IPS-NIHi11 (cell line): ENCODE results near the gene OR52E1.
"Not testable (repeated sequence)": the region's sequence is repeated elsewhere in the genome, so short reads cannot be mapped to it uniquely, and the experiment has no call there.

Experiments used
- DNase-seq: peaks from one replicate; pipeline ENCODE4 v3.0.0; 2012; ENCODE audit warnings: mixed read lengths, low spot score

OR52E1 gene

DNA sequence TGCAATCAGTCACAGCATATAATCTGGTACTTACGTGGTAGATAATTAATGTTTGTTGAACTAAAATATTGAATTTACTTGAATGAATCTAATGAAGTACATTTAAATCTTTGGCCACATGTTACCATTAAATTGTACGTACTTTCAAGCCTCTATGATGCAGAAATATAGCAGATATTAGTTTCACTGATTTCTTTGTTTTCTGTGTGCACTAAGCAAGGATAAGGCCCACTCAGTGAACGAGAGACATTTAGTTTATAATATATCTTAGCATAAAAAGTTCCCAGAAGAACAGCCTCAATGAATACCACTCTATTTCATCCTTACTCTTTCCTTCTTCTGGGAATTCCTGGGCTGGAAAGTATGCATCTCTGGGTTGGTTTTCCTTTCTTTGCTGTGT, at the start of gene OR52E1:
Gene OR52E1, plus strand, starts transcription at position 301 of the 400 bp plus-strand sequence.
- DNase-seq, result no peak

DNA sequence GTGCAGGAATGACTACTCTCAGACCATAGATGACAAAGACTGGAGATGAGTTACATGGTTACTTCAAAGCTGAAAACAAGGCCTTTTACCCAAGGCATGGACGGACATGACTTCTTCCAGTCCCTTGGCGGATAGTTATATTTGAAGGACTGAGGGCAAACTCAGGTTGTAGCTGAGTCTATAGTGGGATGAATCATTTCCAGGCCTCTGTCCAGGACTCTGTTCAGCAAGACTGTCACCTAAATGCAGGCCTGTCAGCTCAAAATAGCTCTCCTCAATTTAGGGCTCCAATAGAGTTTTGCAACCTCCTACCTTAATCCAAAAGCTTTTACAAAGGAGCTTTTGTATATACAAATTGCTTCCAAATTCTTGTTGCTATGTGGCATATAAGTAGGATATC, 47.4 kb upstream of the OR52E1 start:
- DNase-seq, result no peak

DNA sequence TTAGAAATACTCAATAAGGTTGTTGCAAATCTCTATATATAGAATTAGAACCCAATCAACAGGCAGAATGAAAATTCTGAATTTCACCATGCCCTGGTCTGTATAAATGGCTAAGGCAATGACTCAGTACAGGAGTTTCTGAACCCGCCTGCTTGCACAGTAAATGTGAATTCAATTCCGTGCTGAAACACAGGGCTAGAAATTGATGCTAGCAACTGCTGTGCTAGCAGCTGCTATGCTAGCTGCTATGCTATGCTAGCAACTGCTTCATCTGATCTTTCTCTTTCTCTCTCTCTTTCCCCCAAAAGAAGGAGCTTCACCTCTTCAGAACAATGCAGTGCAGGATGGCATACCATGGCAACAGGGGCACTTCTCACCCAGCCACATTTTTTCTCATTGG, 32.7 kb upstream of the OR52E1 start:
- DNase-seq, result no peak

DNA sequence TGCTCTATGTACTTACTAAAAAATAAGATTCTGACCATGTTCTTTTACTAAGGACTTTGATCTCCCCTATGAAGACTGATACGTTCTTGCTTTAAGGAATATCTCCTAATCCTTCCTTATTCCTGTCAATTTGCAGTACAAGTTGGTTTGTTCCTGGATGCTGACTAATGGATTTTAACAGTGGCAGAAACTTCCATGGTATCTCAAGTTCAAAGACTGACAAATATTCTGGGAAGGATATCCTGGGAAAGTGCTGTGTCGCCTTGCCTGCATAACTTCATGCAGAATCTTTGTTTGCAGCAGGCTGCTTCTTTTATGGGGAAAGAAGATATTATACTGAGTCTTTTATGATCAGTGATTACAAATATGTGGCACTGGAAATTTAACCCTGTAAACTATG, 31.4 kb upstream of the OR52E1 start:
- no peak for DNase-seq

DNA sequence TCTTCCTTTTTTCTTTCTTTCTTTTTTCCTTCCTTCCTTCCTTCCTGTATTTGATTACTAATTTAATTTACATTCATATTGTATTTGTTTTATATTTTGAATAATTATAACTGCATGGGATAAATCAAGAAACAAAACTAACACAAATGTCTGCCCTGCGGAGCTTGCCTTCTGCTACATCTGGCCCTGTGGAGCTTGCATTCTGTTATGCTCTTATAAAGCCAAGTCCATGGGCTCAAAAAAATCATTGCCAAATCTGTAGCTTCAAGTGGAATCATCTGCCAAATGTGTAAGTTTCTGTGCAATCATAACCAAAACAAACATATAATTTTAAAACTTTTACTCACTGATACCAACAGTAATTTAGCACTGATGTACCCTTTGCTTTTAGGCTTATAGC, 31.0 kb upstream of the OR52E1 start:
- DNase-seq, result no peak

DNA sequence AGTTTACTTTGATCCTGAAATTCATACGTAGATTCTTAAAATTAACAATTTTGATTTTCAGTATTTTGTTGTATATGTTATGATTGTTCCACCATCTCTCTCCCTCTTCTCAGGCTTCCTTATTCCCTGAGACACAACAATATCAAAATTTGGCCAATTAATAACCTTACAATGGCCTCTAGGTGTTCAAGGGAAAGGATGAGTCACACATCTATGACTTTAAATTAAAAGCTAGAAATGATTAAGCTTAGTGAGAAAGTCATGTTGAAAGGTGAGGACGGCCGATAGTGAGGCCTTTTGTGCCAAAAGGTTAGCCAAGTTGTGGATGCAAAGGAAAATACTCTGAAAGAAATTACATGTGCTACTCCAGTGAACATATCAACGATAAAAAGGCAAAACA, 28.5 kb upstream of the OR52E1 start:
- DNase-seq, result no peak

DNA sequence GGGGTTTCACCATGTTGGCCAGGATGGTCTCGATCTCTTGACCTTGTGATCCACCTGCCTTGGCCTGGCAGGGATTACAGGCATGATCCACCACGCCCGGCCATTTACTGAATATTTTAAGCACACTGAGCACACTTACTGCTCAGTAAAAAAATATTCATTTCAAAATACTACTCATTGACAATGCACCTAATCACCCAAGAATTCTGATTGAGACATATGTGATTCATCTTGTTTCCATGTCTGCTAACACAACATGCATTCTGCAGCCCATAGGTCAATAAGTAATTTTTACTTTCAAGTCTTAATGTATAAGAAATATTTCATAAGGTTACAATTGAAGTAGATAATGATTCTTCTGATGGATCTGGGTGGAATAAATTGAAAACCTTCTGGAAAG, 27.3 kb upstream of the OR52E1 start:
- no peak for DNase-seq

DNA sequence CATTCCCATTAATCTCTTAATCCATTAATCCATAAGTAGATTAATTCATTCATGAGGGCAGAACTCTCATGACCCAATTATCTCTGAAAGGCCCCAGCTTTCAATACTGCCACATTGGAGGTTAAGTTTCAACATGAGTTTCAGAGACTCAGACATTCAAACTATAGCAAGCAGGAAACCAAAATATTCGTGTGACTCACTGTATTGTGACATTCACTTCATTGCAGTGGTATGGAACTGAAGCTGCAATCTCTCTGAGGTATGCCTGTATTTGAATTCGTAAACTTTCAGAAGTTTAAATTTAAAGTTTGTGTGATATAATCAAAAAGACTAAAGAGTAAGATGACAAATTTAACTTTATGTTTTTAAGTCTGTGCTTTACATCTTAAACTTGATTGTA, 26.0 kb upstream of the OR52E1 start:
- no peak for DNase-seq

DNA sequence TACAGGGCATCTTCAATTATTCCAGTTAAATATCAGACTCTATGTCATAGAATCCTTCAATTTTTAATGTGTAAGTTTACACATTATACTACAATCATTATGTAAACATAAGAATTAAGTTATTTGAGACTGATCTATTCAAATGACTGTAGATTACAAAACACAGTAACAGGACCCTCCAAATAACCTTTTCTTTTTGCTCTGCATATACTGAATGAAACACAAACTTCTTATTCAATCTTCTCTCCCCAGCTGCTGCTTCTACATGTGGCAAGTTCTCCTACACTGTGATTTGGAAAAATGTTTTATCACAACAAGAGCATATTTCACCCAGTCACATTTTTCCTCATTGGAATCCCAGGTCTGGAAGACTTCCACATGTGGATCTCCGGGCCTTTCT, 23.1 kb upstream of the OR52E1 start, which contains the start of gene OR52J3:
Gene OR52J3, plus strand, starts transcription at position 301 of the 400 bp plus-strand sequence. Its CDS starts 0 bp downstream, at position 301.
- no peak for DNase-seq

DNA sequence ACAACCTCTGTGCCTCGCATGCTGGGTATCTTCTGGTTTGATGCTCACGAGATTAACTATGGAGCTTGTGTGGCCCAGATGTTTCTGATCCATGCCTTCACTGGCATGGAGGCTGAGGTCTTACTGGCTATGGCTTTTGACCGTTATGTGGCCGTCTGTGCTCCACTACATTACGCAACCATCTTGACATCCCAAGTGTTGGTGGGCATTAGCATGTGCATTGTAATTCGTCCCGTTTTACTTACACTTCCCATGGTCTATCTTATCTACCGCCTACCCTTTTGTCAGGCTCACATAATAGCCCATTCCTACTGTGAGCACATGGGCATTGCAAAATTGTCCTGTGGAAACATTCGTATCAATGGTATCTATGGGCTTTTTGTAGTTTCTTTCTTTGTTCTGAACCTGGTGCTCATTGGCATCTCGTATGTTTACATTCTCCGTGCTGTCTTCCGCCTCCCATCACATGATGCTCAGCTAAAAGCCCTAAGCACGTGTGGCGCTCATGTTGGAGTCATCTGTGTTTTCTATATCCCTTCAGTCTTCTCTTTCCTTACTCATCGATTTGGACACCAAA, 22.5 kb upstream of the OR52E1 start:
- no peak for DNase-seq

DNA sequence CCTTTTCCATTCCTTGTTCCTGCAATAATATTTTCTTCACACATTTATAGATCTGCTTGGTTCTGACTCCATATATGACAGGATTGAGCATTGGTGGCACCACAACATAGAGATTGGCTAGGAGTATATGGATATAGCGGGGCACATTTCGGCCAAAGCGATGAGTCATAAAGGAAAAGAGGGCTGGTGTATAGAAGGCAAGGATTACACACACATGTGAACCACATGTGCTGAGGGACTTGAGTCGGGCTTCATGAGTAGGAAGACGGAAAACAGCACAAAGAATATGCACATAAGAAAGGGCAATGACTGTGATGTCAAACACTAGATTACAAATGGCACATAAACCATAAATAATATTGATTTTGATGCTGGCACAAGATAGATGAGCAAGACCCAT, 10.7 kb upstream of the OR52E1 start:
- not testable (repeated sequence) for DNase-seq

DNA sequence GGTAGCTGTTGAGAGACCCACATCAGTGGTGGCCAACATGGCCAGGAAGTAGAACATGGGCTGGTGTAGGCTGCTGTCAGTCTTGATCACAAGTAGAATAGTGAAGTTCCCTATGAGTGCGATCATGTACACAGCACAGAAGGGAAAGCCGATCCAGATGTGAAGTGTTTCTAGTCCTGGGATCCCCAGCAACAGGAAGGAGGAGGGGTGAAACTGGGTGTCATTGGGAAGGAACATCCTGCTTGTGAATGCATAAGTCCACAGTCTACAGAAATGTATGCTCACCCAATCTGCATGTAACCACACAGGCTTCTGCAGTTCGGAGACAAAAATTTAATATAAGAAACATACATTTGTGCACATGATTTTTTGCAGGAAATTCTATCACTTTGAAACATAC, 10.0 kb upstream of the OR52E1 start, which contains the start of gene OR52E2:
Gene OR52E2, minus strand, starts transcription at position 237 of the 400 bp plus-strand sequence. Its CDS starts 0 bp downstream, at position 237.
- DNase-seq, result no peak

DNA sequence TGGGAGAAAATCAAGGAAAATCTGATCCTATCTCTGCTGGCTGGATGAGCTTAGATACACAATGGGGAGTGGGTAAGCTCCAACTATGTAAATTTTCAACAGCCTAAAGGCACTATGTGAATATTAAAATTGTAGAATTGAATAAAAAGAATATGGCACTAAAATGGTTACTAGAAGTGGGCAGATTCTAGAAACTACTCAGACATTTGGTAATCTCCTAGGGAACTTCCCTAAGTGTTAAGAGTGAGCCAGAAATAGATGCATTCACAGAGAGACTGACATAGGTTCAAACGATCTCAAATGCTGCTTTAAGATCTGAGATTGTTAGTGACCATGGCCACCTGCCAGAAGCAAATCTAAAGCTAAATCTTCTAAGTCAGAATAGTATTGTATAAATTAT, 4.3 kb upstream of the OR52E1 start:
- no peak for DNase-seq

DNA sequence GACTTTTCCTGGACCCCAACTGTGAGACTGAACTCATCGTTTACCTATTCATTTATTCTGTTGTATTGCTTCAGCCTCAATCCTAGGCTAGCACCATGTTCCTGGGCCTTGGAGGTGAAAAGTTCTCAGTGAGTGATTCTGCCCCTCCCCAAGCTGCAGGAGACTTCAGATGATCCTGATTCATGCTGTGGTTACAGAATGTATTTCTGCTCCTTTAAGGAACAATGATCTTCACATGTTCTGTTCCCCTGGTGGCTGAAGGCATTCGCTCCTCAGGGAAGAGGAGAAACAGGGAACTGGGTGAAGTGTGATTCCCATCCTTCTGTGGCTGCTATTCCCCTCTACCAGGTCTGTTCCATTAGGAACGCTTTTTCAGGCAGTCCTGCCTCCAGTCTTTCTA, 2.4 kb downstream of the OR52E1 start:
- peak; percentile 5 for DNase-seq

DNA sequence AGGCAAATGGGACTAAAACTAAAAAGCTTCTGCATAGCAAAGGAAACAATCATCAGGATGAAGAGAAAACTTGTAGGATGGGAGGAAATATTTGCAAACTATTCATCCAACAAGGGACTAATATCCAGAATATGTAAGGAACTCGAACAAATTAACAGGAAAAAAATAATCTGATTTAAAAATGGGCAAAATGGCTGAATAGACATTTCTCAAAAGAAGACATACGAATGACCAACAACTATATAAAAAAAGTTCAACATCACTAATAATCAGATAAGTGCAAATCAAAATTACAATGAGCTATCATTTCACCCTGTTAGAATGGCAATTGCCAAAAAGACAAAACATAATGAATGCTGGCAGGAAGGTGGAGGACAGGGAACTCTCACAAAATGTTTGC, 12.0 kb downstream of the OR52E1 start:
- no peak for DNase-seq

DNA sequence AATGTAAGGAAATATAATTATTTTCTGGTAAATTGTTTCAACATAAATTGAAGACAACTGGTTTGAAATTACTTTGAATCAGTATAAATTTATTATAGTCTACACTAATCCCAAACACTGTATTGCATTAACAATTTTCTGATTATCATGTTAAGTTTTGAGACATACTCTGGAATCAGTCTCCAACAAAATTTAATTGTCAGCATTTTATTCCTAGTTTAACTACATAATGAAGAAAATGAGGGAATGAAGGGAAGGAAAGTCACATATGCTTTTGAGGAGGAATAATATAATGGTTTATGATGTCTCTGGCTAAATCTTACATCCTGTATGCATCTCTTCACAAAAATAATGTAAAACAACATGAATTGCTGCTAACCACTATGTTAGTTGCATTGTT, 14.2 kb downstream of the OR52E1 start:
- DNase-seq, result no peak

DNA sequence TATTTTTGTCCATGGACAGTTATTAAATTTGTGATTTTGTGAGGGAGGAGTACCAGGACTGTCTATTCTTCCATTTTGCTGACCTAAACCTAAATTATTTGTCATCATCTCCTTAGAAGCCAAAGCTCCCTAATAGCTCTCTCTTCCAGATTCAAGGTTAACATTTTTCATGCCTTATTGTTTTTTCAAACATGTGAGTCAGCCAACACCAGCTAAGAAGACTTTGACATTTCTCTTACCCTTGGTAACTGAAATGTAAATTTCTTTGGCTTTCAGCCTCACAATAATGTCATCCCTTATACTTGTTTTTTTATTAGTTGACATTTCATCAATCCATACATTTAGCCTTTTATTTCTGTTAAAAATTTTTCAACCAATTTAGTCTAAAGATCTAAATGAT, 19.2 kb downstream of the OR52E1 start:
- no peak for DNase-seq

DNA sequence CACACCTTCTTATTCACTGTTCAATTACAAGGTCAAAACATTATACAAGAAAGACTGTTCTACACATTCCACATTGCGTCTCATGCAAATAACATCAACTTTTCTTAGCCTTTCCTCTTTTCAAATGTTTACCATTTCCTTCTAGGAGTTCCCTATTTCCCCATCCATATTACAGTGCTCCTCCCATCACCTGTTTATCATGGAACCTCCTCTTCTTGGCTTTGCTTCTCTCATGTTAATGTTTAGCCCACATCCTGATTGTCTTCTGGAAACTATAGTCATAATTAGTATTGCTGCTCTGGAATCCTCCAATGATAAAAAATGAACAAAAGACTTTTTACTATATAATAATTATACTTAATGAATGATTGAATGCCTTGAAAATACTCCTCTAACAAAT, 21.3 kb downstream of the OR52E1 start:
- no peak for DNase-seq

DNA sequence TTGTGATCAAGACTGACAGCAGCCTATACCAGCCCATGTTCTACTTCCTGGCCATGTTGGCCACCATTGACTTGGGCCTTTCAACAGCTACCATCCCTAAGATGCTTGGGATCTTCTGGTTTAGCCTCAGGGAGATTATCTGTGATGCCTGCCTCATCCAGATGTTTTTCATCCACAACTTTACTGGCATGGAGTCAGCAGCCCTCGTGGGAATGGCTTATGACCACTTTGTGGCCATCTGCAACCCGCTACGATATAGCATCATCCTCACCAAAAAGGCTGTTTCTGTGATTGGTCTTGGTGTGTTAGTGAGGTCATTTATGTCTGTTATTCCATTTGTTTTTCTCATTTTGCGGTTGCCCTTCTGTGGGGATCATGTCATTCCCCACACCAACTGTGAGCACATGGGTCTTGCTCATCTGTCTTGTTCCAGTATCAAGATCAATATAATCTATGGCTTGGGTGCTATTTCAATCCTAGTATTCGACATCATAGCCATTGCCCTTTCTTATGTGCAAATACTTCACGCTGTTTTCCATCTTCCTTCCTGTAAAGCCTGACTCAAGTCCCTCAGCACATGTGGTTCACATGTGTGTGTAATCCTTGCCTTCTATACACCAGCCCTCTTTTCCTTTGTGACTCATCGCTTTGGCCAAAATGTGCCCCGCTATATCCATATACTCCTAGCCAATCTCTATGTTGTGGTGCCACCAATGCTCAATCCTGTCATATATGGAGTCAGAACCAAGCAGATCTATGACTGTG, 23.6 kb downstream of the OR52E1 start:
- DNase-seq, result no peak

DNA sequence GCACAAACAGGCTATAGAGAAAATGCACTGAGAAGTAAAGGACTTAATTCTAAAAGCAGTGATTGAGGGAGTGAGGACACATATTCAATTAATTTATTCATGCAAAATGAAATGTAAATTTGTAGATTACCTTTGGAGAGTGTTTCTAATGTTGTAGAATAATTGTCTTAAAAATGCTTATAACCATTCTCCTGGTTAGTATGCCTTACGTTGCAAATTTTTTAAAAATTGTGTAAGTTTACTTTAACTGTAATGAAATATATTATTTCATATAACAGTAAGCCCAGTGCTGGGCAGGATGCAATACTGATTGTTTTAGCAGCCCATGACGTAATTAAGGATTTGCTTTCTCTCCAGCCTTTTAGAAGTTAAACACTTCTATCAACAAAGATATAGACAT, 26.6 kb downstream of the OR52E1 start:
- DNase-seq, result no peak

DNA sequence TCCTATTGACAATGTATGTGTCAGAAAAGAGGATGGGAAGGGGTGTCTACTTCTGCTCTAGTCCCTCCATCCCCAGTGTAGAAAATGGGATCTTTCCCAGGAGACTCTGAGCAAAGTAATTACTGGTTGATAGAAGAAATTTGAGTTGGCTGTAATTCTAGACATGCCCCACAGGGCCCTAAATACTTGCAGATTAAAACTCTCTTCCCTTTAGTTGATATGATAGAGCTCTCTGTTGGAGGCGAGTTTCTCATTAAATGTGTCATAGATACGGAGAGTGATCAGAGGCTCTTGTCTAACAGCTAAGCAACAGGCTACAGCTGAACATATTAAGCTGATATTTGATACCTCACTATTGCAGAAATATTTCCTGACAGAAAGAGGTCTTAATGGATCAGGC, 32.9 kb downstream of the OR52E1 start:
- no peak for DNase-seq

DNA sequence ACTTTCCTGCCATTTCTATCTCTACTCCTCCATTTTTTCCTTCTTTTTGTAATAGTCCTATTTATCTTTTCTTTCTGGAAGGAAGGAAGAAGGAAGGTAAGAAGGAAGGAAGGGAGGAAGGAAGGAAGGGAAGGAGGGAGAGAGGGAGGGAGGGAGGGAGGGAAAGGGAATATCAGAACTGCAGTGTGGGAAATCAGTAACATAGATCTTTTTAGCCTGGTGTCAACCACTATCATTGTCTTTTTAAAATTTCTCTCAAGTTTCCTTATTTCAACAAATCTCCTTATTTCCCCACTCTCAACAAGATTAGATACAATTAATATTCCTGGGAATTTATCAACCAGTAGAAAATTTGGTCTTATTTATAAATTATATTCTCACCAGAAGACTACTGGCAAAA, 33.7 kb downstream of the OR52E1 start:
- DNase-seq, result no peak

DNA sequence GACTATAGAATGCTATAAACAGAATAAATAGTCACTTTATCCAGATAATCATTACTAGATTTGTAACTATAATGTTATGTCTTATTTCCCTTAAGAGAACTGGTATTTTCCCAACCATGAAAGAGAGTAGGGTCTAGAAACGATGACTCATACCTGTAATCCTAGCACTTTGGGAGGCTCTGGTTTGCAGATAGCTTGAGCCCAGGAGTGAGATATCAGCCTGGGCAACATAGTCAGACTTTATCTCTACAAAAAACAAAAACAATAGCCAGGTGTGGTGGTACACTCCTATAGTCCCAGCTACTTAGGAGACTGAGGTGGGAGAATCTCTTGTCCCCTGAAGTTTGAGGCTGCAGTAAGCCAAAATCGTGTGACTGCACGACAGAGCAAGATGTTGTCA, 37.9 kb downstream of the OR52E1 start:
- no peak for DNase-seq

DNA sequence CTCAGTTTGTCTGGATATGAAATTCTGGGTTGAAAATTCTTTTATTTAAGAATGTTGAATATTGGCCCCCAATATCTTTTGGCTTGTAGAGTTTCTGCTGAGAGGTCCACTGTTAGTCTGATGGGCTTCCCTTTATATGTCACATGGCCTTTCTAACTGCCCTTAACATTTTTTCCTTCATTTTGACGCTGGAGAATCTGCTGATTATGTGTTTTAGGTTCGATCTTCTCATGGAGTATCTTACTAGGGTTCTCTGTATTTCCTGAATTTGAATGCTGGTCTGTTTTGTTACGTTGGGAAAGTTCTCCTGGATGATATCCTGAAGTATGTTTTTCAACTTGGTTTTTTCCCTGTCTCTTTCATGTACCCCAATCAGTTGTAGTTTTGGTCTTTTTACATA, 46.0 kb downstream of the OR52E1 start:
- DNase-seq, result no peak
